Frontal cortex (tissue), 4 donors: ENCODE measurements around the gene CCN5. TPM values are rescaled to one million over a fixed set of nuclear protein-coding genes. Genes with fewer than 3 reads are reported as not detected.

ENCODE experiments used
- DNase-seq, 2 donors: peaks; one replicate each; pipeline ENCODE4 v3.0.0; 2012; ENCODE audit warnings: low spot score in 2 of 2
- FAIRE-seq: peaks from 2 replicates; lab custom pipeline; 2012; peaks lifted over from hg19 to GRCh38; lab: Jason Lieb, UNC
- total RNA-seq: library from RNA; depleted of rRNA; stranded (reverse); fragments of >200 nt; gene quantifications from one replicate; pipeline ENCODE4 v1.2.3, GENCODE V29; 2014
- donor health status: control.
- donor health status: control.
- donor health status: control.

CCN5 gene
- total RNA-seq, 1 donor from 2014 or later = not detected

- FAIRE-seq (no peak), DNase-seq (no peak)
These were observed 58.1 kb downstream of the CCN5 start for GRCh38 chr20:44773070-44773829.

GRCh38 chr20:44776980-44777379 is 61.8 kb downstream of the CCN5 start:
- FAIRE-seq = no peak
- DNase-seq = no peak

Other genes starting within 250 kb of the CCN5 start
- 7.3 TPM for gene TTPAL, start 239.5 kb upstream of the CCN5 start, total RNA-seq
- gene SERINC3, start 193.3 kb upstream of the CCN5 start, total RNA-seq = 89.7 TPM
- gene PKIG, start 132.8 kb upstream of the CCN5 start, total RNA-seq = 32.2 TPM
- 2.4 TPM for gene ADA, start 63.7 kb upstream of the CCN5 start, total RNA-seq
- gene KCNK15, start 30.5 kb downstream of the CCN5 start, total RNA-seq = not detected
- gene RIMS4, start 95.2 kb downstream of the CCN5 start, total RNA-seq = 43.2 TPM
- gene YWHAB, start 170.3 kb downstream of the CCN5 start, total RNA-seq = 148 TPM
- 2.4 TPM for gene PABPC1L, start 194.7 kb downstream of the CCN5 start, total RNA-seq
- gene TOMM34, start 245.0 kb downstream of the CCN5 start, total RNA-seq = 3.7 TPM